GM12873 (cell line): ENCODE data around the gene ITGB3.

Source experiments
- TF ChIP-seq, protein P1 (sequence below): IDR thresholded peaks from 2 replicates; pipeline ENCODE4 v1.5.1; 2012; ENCODE audit warnings: low read depth, mild to moderate bottlenecking, moderate library complexity, low read length, control low read depth; ENCODE audit not compliant: insufficient read depth; ENCODE audit errors: missing control alignments

The ITGB3 gene

DNA sequence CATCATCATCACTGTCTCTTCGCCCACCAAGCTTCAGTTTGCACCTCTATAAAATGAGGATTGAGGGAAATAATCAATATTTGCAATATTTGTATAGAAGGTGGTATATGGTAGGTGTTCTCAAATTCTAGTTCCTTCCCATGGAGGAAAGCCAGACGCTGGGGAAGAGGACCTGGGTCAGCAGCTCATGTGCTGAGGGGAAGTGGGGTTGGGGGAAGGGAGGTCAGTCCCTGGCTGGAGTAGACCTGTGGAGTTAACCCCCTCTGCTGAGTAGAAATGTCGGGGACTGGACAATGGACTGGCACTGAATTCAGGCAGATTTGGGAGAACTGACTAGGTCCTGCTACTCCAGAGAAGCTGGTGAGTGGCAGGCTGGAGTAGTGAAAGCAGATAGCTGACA, 12.8 kb upstream of the ITGB3 start:
- TF ChIP-seq, protein P1, sequence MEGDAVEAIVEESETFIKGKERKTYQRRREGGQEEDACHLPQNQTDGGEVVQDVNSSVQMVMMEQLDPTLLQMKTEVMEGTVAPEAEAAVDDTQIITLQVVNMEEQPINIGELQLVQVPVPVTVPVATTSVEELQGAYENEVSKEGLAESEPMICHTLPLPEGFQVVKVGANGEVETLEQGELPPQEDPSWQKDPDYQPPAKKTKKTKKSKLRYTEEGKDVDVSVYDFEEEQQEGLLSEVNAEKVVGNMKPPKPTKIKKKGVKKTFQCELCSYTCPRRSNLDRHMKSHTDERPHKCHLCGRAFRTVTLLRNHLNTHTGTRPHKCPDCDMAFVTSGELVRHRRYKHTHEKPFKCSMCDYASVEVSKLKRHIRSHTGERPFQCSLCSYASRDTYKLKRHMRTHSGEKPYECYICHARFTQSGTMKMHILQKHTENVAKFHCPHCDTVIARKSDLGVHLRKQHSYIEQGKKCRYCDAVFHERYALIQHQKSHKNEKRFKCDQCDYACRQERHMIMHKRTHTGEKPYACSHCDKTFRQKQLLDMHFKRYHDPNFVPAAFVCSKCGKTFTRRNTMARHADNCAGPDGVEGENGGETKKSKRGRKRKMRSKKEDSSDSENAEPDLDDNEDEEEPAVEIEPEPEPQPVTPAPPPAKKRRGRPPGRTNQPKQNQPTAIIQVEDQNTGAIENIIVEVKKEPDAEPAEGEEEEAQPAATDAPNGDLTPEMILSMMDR = no peak

DNA sequence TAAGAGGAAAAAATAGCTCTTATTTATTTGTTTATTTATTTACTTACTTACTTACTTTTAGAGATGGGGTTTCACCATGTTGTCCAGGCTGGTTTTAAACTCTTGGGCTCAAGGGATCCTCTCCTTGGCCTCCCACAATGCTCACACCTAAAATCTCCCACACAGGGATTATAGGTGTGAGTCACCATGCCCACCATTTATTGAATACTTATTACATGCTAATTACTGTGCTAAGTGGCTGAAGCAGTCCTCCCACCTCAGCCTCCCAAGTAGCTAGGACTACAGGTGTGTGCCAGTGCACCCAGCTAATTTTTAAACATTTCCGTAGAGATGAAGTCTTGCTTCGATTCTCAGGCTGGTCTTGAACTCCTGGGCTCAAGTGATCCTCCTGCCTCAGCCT, 11.0 kb upstream of the ITGB3 start:
- TF ChIP-seq, protein P1 = no peak

DNA sequence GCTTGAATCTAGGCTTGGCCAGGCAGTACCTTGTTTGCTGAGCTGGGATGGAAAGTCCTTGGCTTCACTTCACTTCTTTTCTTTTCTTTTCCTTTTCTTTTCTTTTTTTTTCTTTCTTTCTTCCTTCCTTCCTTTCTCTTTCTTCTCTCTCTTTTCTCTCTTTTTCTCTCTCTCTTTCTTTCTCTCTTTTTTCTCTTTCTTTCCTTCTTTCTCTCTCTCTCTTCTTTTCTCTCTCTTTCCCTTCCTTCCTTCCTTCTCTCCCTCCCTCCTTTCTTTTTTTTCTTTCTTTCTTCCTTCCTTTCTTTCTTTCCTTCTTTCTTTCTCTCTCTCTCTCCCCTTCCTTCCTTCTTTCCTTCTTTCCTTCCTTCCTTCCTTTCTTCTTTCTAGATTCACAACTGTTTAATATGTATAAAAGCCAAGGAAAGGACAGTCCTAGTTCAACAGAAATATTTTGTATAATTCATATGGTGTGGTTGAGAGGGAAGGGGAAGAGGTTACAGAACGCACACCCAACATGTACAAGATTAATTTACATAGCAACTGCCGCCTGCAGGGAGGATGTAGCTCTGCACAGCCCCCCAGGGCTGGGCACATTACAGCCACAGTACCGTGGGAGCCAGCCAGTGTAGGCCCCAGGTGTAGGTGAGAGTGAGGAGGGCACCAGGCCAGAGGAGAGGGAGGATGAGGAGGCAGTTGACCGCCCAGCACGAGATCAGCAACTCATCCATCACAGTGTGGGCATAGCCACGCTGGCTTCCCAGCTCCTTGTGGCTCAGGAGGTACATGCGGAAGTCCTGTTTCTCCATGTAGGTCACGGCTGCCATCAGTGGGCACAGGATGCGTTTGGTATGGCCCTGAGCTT, 9.7 kb upstream of the ITGB3 start:
- TF ChIP-seq, protein P1 = no peak

DNA sequence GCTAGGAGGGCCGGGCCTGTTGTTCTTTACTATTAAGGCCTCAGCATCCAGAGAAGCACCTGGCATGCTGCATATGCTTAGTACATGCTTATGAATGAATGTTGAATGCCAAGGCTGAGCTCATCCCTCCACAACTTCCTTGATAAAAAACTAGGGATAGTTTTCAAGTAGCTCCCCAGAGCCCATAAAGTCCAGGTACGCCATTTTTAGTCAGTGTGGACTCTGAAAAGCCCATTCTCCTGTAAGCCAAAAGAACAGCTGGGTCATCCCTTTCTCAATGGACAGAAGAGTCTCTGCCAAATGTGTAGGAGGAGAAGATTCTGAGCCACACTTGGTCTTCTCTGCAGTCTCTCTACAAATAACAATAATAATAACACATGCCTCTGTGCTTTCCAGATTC, 8.9 kb upstream of the ITGB3 start:
- TF ChIP-seq, protein P1 = no peak

DNA sequence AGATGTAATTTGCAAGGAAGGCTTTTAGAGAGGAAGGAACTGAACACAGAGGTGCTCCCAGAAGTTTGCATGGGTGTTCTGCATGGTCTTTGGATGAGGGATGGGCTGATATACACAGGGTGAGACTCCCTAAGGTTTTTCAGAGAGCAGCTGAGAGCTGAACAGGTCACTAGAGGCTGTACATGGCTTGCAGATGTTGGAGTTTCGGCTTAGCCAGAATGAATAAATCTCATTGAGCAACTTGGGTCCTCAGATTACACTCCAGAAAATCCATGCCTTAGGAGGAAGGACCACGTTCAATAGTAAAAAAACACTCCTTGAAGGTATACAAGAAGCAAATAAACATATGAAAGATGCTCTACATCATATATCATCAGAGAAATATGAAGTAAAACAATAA, 7.5 kb upstream of the ITGB3 start:
- TF ChIP-seq, protein P1 = no peak

DNA sequence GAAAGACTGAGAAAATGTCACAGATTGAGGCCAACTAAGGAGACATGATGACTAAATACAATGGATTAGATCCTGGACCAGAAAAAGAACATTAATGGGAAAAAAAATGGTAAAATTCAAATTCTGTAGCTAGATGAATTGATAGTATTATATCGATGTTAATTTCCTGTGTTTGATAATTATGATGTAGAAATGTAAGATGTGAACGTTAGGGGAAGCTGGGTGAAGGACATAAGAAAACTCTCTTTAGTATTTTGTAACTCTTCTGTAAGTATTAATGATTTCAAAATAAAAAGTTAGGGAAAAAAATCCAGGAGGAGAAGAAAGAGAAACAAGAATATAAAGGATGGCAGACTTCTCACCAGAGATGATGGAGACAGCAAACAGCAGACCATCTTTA, 2.8 kb upstream of the ITGB3 start:
- TF ChIP-seq, protein P1 = no peak

DNA sequence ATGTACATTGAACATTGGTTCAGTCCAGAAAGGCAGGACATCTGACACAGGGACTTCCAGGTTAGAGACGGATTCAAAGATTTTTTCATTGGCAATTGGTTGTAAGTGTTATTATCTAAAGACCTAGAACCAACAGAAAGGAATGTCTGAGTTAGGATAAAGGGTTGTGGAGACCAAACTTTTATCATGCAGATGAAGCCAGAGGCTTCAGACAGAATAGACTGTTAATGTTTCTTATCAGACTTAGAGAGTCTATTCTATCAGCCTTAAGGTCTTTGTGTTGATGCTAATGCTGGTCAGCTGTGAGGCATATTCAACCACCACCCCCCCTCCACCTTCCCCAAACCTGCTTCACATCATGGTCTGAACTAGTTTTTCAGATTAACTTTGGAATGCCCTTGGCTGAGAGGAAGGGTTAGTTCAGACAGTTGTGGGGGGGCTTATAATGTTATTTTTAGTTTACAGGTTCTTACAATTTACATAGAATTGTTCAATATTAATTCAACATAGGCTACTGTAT, 2.1 kb upstream of the ITGB3 start:
- TF ChIP-seq, protein P1 = no peak
